ENCODE measurements around the gene DCTN5.

The DCTN5 gene

DNA sequence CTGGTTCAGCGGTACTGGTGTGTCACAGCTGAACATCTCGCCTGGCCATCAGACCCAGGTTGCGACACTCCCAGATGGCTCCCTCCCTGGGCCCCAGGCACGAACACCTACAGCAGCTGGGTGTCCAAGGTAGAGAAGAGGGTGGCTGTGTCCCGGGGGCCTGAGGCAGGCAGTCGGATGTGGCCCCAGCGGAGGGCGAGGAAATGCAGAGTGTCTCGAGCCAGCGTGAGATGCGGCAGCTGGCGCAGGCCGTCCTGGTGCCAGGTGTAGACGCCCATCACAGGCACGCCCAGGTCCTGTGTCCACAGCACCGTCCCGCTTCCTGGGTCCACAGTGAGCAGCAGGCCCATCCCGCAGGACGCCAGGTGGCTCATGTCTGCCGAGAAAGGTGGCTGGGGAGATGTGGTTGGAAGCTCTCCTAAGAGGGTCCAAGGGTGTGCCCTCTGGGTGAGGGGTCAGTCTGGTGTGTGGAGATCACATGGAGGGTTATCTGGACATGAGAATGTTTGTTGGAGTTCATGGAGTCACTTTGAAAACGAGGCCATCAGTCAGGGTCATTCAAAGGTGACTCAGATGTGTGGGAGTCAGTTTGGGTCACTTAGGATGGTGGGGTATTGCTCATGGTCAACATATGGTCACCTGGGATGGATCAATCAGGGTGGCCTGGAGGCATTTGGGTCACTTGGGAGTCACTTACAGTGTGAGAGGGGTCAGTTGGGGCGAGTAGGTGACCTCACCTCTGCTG, 63.7 kb downstream of the DCTN5 start:
- no peak overlapping the region for H3K4me3 ChIP-seq (ENCODE audit: low read length)
- DNase-seq (ENCODE audit: low read depth), result no peak
- no peak for TF ChIP-seq CTCF (conservative IDR thresholded peaks at IDR 0.05; ENCODE audit: low read depth, low read length)

GRCh38 chr16:23705517-23705902, 64.2 kb downstream of the DCTN5 start:
- H3K4me3 ChIP-seq (ENCODE audit: low read length), result no peak overlapping the region
- no peak for TF ChIP-seq CTCF (conservative IDR thresholded peaks at IDR 0.05; ENCODE audit: low read depth, low read length)
- no peak for DNase-seq (ENCODE audit: low read depth)

DNA sequence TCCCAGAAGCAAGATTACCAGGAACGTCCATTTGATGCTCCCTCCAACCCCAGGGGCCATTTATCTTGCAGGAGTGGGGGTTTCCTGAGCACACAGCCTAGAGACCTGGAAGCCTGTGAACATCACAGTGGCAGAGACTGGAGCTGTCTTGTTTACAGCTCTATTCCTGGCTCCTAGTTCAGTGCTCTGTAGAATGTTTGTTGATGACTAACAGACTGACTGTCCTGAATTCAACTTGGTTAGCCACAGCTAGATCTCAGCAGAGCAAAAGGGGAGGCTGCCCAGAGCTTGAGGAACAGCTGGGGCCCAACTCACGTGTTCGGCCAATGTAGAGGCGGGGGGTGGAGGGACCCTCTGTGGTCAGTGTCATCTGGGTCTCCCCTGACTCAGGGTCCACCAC, 65.2 kb downstream of the DCTN5 start:
- no peak overlapping the region for H3K4me3 ChIP-seq (ENCODE audit: low read length)
- TF ChIP-seq CTCF (conservative IDR thresholded peaks at IDR 0.05; ENCODE audit: low read depth, low read length), result no peak
- no peak for DNase-seq (ENCODE audit: low read depth)

- H3K4me3 ChIP-seq (ENCODE audit: low read length), result no peak overlapping the region
- no peak for DNase-seq (ENCODE audit: low read depth)
- no peak for TF ChIP-seq CTCF (conservative IDR thresholded peaks at IDR 0.05; ENCODE audit: low read depth, low read length)
Measured at GRCh38 chr16:23709536-23709935, 68.3 kb downstream of the DCTN5 start.

- no peak for DNase-seq (ENCODE audit: low read depth)
- no peak for TF ChIP-seq CTCF (conservative IDR thresholded peaks at IDR 0.05; ENCODE audit: low read depth, low read length)
- H3K4me3 ChIP-seq (ENCODE audit: low read length), result no peak overlapping the region
Measured at GRCh38 chr16:23710008-23710407, 68.7 kb downstream of the DCTN5 start.

GRCh38 chr16:23710504-23710903, 69.2 kb downstream of the DCTN5 start:
- no peak for TF ChIP-seq CTCF (conservative IDR thresholded peaks at IDR 0.05; ENCODE audit: low read depth, low read length)
- DNase-seq (ENCODE audit: low read depth), result no peak

DNA sequence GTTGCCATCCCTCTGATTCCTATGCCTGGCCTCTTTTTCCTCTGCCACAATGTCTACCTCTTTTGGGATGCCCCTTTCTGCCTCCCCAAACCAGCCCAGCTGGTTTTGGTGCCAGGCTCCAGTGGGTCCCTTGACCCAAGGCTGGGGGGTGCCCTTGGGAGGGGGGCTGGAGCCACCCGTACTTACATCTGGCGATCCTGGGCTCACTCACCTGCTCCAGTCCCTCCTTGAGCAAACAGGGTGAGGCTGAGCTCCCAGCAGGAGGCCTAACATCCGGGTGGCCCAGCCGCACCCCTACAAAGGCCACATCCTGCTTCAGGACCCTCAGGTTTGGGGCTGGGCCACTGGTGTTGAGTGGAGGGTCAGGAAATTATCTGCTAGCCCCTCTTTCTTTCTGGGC, 70.5 kb downstream of the DCTN5 start:
- TF ChIP-seq CTCF (conservative IDR thresholded peaks at IDR 0.05; ENCODE audit: low read depth, low read length), result no peak
- no peak for DNase-seq (ENCODE audit: low read depth)
- no peak overlapping the region for H3K4me3 ChIP-seq (ENCODE audit: low read length)

More at GRCh38 chr16:23710504-23710903, 69.2 kb downstream of the DCTN5 start:
- no peak overlapping the region for H3K4me3 ChIP-seq (ENCODE audit: low read length)

Data from retinal pigment epithelial cell (primary cell).